Measurements from ENCODE around the gene PHLPP1. TPM values are rescaled to one million over a fixed set of nuclear protein-coding genes. Genes with fewer than 3 reads are reported as not detected.

Gene PHLPP1
- total and polyA plus RNA-seq, 8 donors = 2.1 to 77.0 (median 12.5) TPM

DNA sequence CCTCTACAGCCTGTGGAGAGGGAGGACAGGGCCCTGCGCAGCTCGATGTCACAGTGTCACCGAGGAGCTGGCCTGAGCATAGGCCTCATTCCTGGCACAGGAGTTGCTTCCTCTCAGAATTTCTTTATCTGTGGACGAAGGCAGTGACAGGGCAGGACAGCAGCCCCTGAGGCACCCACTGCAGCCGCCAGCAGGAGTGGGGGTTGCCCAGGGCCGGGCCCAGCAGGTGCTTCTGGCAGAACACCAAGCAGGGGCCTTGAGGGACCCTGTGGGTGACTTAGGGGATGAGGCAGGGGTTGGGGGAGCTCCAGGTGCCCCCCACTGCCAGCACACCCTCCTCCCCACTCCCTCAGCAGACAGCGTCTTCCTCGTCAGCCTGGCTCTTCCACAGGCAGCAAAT is 290.0 kb downstream of the PHLPP1 start:
- Histone ChIP-seq H3K9me3 (no peaks in the 10 kb centered on the region), H3K4me3 (no peak overlapping the region), H3K27ac (no peak overlapping the region), H3K4me1 (peaks cover 0 to 5% (median 0%) of the 10 kb centered on the region in 4 donors), H3K27me3 (no peaks in the 10 kb centered on the region), H3K36me3 (no peaks in the 10 kb centered on the region)
- DNase-seq = no peak
- intact Hi-C loops (cut with DNase I; ENCODE audit: low total_unique reads) = no loop called here
- TF ChIP-seq EP300 (IDR thresholded peaks at IDR 0.05) (no peak), POLR2AphosphoS5 (IDR thresholded peaks at IDR 0.05) (no peak), POLR2A (IDR thresholded peaks at IDR 0.05) (no peak)
- TF ChIP-seq, protein P1, sequence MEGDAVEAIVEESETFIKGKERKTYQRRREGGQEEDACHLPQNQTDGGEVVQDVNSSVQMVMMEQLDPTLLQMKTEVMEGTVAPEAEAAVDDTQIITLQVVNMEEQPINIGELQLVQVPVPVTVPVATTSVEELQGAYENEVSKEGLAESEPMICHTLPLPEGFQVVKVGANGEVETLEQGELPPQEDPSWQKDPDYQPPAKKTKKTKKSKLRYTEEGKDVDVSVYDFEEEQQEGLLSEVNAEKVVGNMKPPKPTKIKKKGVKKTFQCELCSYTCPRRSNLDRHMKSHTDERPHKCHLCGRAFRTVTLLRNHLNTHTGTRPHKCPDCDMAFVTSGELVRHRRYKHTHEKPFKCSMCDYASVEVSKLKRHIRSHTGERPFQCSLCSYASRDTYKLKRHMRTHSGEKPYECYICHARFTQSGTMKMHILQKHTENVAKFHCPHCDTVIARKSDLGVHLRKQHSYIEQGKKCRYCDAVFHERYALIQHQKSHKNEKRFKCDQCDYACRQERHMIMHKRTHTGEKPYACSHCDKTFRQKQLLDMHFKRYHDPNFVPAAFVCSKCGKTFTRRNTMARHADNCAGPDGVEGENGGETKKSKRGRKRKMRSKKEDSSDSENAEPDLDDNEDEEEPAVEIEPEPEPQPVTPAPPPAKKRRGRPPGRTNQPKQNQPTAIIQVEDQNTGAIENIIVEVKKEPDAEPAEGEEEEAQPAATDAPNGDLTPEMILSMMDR (IDR thresholded peaks at IDR 0.05) = no peak
- WGBS, 5 donors = 81 to 100% (median 88%) methylated on average over 2 to 8 of the region's 8 CpGs

GRCh38 chr18:63007231-63007630 is 291.9 kb downstream of the PHLPP1 start:
- Histone ChIP-seq H3K27me3 (no peaks in the 10 kb centered on the region), H3K4me3 (no peak overlapping the region), H3K27ac (no peak overlapping the region), H3K36me3 (no peaks in the 10 kb centered on the region), H3K4me1 (peaks cover 0 to 5% (median 0%) of the 10 kb centered on the region in 4 donors), H3K9me3 (no peaks in the 10 kb centered on the region)
- intact Hi-C loops (cut with DNase I; ENCODE audit: low total_unique reads) = no loop called here
- 83 to 94% (median 89%) methylated on average over 3 of the region's 3 CpGs for WGBS, 5 donors
- DNase-seq = no peak
- TF ChIP-seq POLR2AphosphoS5 (IDR thresholded peaks at IDR 0.05) = no peak

DNA sequence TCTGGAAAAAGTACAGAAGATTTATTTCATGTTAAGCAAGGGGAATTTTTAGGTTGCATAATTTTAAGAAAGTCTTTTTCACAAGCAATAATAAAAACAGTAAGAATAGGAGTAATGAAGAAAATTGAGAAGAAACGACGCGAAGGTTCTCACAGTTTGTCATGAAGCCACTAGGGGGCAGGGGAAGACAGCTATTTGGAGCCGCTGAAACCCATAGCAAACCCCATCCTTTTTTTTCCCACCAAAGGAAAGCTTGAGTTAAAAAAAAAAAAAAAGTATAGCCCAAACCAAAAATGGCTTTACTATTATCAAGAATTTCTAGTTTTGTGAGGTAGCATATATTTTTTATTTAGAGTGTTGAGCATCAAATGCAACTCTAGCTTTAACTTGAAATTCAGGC is 300.9 kb downstream of the PHLPP1 start:
- DNase-seq = peak in 1 of 2 donors; percentile 87
- intact Hi-C loops (cut with DNase I; ENCODE audit: low total_unique reads) = loop anchor here (5.0 kb wide), 2 partner anchors 306 to 426 kb away; no protein-coding TSS in a partner anchor
- H3K9me3 ChIP-seq = peaks cover 0 to 7% (median 0%) of the 10 kb centered on the region in 4 donors

GRCh38 chr18:63017076-63017475 is 301.7 kb downstream of the PHLPP1 start:
- H3K4me1 ChIP-seq = no peaks in the 10 kb centered on the region
- peaks cover 0 to 7% (median 0%) of the 10 kb centered on the region in 4 donors for H3K9me3 ChIP-seq
- no peak overlapping the region for H3K4me3 ChIP-seq
- 45 to 67% (median 58%) methylated on average over 2 of the region's 2 CpGs for WGBS, 5 donors
- TF ChIP-seq EP300 (IDR thresholded peaks at IDR 0.05) (no peak), POLR2AphosphoS5 (IDR thresholded peaks at IDR 0.05) (no peak), POLR2A (IDR thresholded peaks at IDR 0.05) (no peak)
- TF ChIP-seq, protein P1 (IDR thresholded peaks at IDR 0.05) = no peak
- H3K36me3 ChIP-seq = no peaks in the 10 kb centered on the region
- intact Hi-C loops (cut with DNase I; ENCODE audit: low total_unique reads) = loop anchor here (5.0 kb wide), 2 partner anchors 305 to 425 kb away; no protein-coding TSS in a partner anchor
- no peak overlapping the region for H3K27ac ChIP-seq
- H3K27me3 ChIP-seq = peaks cover 0 to 21% (median 0%) of the 10 kb centered on the region in 3 donors
- no peak for DNase-seq

More for the DNA sequence above, 300.9 kb downstream of the PHLPP1 start:
- Histone ChIP-seq H3K36me3 (no peaks in the 10 kb centered on the region), H3K4me1 (no peaks in the 10 kb centered on the region), H3K27me3 (peaks cover 0 to 21% (median 0%) of the 10 kb centered on the region in 3 donors), H3K4me3 (no peak overlapping the region), H3K27ac (no peak overlapping the region)
- no peak for TF ChIP-seq POLR2A (IDR thresholded peaks at IDR 0.05)
- TF ChIP-seq, protein P1 (IDR thresholded peaks at IDR 0.05) = peak in 5 of 7 experiments; percentile 49 to 79 (median 72)
- 0 to 2% (median 1%) methylated on average over 4 of the region's 4 CpGs for WGBS, 5 donors

- peaks cover 0 to 7% (median 0%) of the 10 kb centered on the region in 4 donors for H3K9me3 ChIP-seq
- intact Hi-C loops (cut with DNase I; ENCODE audit: low total_unique reads) = loop anchor here (5.0 kb wide), 2 partner anchors 304 to 424 kb away; no protein-coding TSS in a partner anchor
- TF ChIP-seq, protein P1 (IDR thresholded peaks at IDR 0.05) = no peak
- no peak for TF ChIP-seq EP300 (IDR thresholded peaks at IDR 0.05)
- TF ChIP-seq POLR2A (IDR thresholded peaks at IDR 0.05) = no peak
- TF ChIP-seq POLR2AphosphoS5 (IDR thresholded peaks at IDR 0.05) = no peak
- H3K36me3 ChIP-seq = no peaks in the 10 kb centered on the region
- H3K4me1 ChIP-seq = no peaks in the 10 kb centered on the region
- peaks cover 0 to 21% (median 0%) of the 10 kb centered on the region in 3 donors for H3K27me3 ChIP-seq
- H3K27ac ChIP-seq = no peak overlapping the region
- DNase-seq = no peak
- H3K4me3 ChIP-seq = no peak overlapping the region
These were observed 302.6 kb downstream of the PHLPP1 start for GRCh38 chr18:63017977-63018376.

Measured in stomach (tissue), 9 donors.